ENCODE results near the gene MFAP4. TPM values are rescaled to one million over a fixed set of nuclear protein-coding genes. Genes with fewer than 3 reads are reported as not detected.

MFAP4 gene
- total RNA-seq, 1 donor from 2014 or later: 270 TPM

GRCh38 chr17:19409509-19409908 is 22.5 kb upstream of the MFAP4 start:
- Histone ChIP-seq H3K4me1 (no peaks in the 10 kb centered on the region), H3K36me3 (no peaks in the 10 kb centered on the region), H3K27ac (no peak overlapping the region), H3K4me3 (no peak overlapping the region), H3K27me3 (no peaks in the 10 kb centered on the region), H3K9me3 (no peaks in the 10 kb centered on the region)
- TF ChIP-seq CTCF (IDR thresholded peaks at IDR 0.05): no peak
- intact Hi-C loops (cut with DNase I): no loop called here
- DNase-seq (no peak), ATAC-seq (no peak)

GRCh38 chr17:19409066-19409465 is 22.1 kb upstream of the MFAP4 start:
- no peaks in the 10 kb centered on the region for H3K27me3 ChIP-seq
- no peak overlapping the region for H3K27ac ChIP-seq
- no peaks in the 10 kb centered on the region for H3K9me3 ChIP-seq
- TF ChIP-seq CTCF (IDR thresholded peaks at IDR 0.05): no peak
- intact Hi-C loops (cut with DNase I): no loop called here
- no peak overlapping the region for H3K4me3 ChIP-seq
- H3K36me3 ChIP-seq: no peaks in the 10 kb centered on the region
- no peak for ATAC-seq
- no peak for DNase-seq
- H3K4me1 ChIP-seq: no peaks in the 10 kb centered on the region

GRCh38 chr17:19408346-19408710 is 21.3 kb upstream of the MFAP4 start:
- H3K4me3 ChIP-seq: no peak overlapping the region
- DNase-seq: no peak

DNA sequence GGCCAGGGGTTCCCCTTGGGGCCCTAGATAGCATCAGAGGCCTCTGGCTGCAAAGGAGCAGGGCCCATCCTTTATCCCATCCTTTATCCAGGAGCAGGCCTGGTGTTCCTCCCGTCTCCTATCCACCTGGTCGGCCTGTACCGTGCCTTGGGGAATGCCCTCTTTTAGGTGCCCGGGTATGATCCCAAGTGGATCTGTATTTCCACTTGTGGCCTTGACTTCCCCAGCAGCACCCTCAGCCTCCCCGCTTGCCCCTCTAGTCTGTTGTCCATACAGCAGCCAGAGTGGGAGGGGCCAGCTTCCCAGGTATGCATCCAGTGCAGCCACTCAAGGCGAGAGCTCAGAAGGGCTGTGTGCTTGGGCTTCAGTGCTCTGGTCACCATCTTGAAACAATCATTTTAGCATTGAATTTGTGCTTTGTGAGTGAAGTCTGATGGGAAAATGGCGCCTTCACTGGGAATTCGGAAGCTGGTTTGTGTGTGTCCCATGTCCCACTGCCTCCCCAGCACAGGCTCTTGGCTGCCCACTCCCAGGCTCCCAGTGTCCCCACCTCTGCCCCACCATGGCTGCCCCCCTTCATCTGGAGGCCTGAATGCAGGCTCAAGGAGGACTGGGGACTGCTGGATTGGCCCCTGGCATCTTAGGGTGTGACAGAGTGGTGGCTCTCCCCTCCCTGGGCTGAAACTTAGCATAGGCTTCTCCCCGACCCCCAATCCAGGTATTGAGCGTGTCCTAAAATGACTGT is 20.8 kb upstream of the MFAP4 start:
- Histone ChIP-seq H3K36me3 (no peaks in the 10 kb centered on the region), H3K9me3 (no peaks in the 10 kb centered on the region), H3K4me1 (no peaks in the 10 kb centered on the region), H3K27me3 (no peaks in the 10 kb centered on the region), H3K4me3 (no peak overlapping the region), H3K27ac (no peak overlapping the region)
- ATAC-seq (no peak), DNase-seq (no peak)
- intact Hi-C loops (cut with DNase I): no loop called here
- no peak for TF ChIP-seq CTCF (IDR thresholded peaks at IDR 0.05)

More at GRCh38 chr17:19408346-19408710, 21.3 kb upstream of the MFAP4 start:
- Histone ChIP-seq H3K36me3 (no peaks in the 10 kb centered on the region), H3K9me3 (no peaks in the 10 kb centered on the region), H3K27ac (no peak overlapping the region), H3K27me3 (no peaks in the 10 kb centered on the region), H3K4me1 (no peaks in the 10 kb centered on the region)
- intact Hi-C loops (cut with DNase I): no loop called here
- TF ChIP-seq CTCF (IDR thresholded peaks at IDR 0.05): no peak
- ATAC-seq: no peak

GRCh38 chr17:19405114-19405513 is 18.1 kb upstream of the MFAP4 start:
- Histone ChIP-seq H3K27ac (no peak overlapping the region), H3K4me1 (peaks cover 2% of the 10 kb centered on the region), H3K4me3 (no peak overlapping the region), H3K27me3 (no peaks in the 10 kb centered on the region), H3K36me3 (no peaks in the 10 kb centered on the region), H3K9me3 (no peaks in the 10 kb centered on the region)
- intact Hi-C loops (cut with DNase I): no loop called here
- DNase-seq: no peak
- no peak for ATAC-seq
- TF ChIP-seq CTCF (IDR thresholded peaks at IDR 0.05): no peak

- no peak for TF ChIP-seq CTCF (IDR thresholded peaks at IDR 0.05)
These were observed 17.3 kb upstream of the MFAP4 start for GRCh38 chr17:19404264-19404663.

More at GRCh38 chr17:19404264-19404663, 17.3 kb upstream of the MFAP4 start:
- Histone ChIP-seq H3K4me1 (peaks cover 10% of the 10 kb centered on the region), H3K27me3 (no peaks in the 10 kb centered on the region), H3K27ac (no peak overlapping the region), H3K4me3 (no peak overlapping the region), H3K36me3 (no peaks in the 10 kb centered on the region), H3K9me3 (no peaks in the 10 kb centered on the region)
- DNase-seq: no peak
- intact Hi-C loops (cut with DNase I): no loop called here
- no peak for ATAC-seq

Measured in upper lobe of right lung (tissue), 1 donor.